PC-3 (cell line): ENCODE results near the gene SLCO3A1. TPM values are rescaled to one million over a fixed set of nuclear protein-coding genes. Genes with fewer than 3 reads are reported as not detected.
"Not testable (repeated sequence)": the region's sequence is repeated elsewhere in the genome, so short reads cannot be mapped to it uniquely, and the experiment has no call there.

Experiments used
- ATAC-seq: fragments of 200-7000 bp; cut with Tn5 transposase; 2 replicates; pipeline ENCODE4 v1.9.1; 2020; ENCODE audit warnings: mild to moderate bottlenecking, moderate library complexity
- BruUV-seq: library from RNA; stranded (reverse); fragments of 400-500 nt; replicated peaks from 2 replicates; lab custom pipeline; 2021; lab: Mats Ljungman, UMichigan
- CTCF ChIA-PET: fragments of 300-600 bp; sonication (Branson Sonifier 250); formaldehyde crosslinking; loops from one replicate; lab custom pipeline; 2022; ENCODE audit warnings: antibody characterized with exemption; lab: Charles Lee
- POLR2A ChIA-PET: fragments of 300-600 bp; sonication (Branson Sonifier 250); formaldehyde crosslinking; loops from one replicate; lab custom pipeline; 2022; ENCODE audit warnings: antibody characterized with exemption; ENCODE audit not compliant: unreplicated experiment; lab: Charles Lee
- DNase-seq: peaks from one replicate; pipeline ENCODE4 v3.0.0-alpha.2; 2015
- H2AFZ ChIP-seq: fragments of 300-600 bp; sonication (generic); 2 replicates; pipeline ENCODE4 v1.6.0; 2016; ENCODE audit warnings: antibody characterized with exemption, low read length
- H3F3A ChIP-seq: fragments of 300-600 bp; sonication (generic); one replicate; pipeline ENCODE4 v1.6.0; 2017; ENCODE audit warnings: antibody characterized with exemption, low read length, control low read depth, mild to moderate bottlenecking; ENCODE audit not compliant: unreplicated experiment
- H3K27ac ChIP-seq: fragments of 300-600 bp; sonication (generic); 2 replicates; pipeline ENCODE4 v1.5.1; 2016; ENCODE audit warnings: mild to moderate bottlenecking, low read length
- H3K27me3 ChIP-seq: fragments of 300-600 bp; sonication (generic); 2 replicates; pipeline ENCODE4 v1.6.1; 2016; ENCODE audit warnings: low read length, mixed read lengths
- H3K36me3 ChIP-seq: fragments of 300-600 bp; sonication (generic); 2 replicates; pipeline ENCODE4 v1.6.1; 2016; ENCODE audit warnings: low read depth, mixed run types, low read length, mixed read lengths
- H3K4me1 ChIP-seq: fragments of 300-600 bp; sonication (generic); 2 replicates; pipeline ENCODE4 v1.5.1; 2016; ENCODE audit warnings: low read length; ENCODE audit not compliant: insufficient read depth
- H3K4me2 ChIP-seq: fragments of 300-600 bp; sonication (generic); 2 replicates; pipeline ENCODE4 v1.6.0; 2016; ENCODE audit warnings: low read length
- H3K4me3 ChIP-seq: fragments of 300-600 bp; sonication (generic); 2 replicates; pipeline ENCODE4 v1.5.1; 2016; ENCODE audit warnings: mild to moderate bottlenecking, low read length, mixed read lengths
- H3K79me2 ChIP-seq: fragments of 300-600 bp; sonication (generic); 2 replicates; pipeline ENCODE4 v1.6.1; 2017; ENCODE audit warnings: low read length, mixed read lengths
- H3K9ac ChIP-seq: fragments of 300-600 bp; sonication (generic); 2 replicates; pipeline ENCODE4 v1.6.0; 2016; ENCODE audit warnings: mild to moderate bottlenecking, low read length
- H3K9me2 ChIP-seq: fragments of 300-600 bp; sonication (generic); replicated peaks from 2 replicates; pipeline ENCODE4 v1.6.1; 2016; ENCODE audit warnings: mixed run types, low read length, mixed read lengths
- H3K9me3 ChIP-seq: fragments of 300-600 bp; sonication (generic); 2 replicates; pipeline ENCODE4 v1.6.1; 2016; ENCODE audit warnings: low read length, mixed read lengths
- H4K20me1 ChIP-seq: fragments of 300-600 bp; sonication (generic); 2 replicates; pipeline ENCODE4 v1.6.1; 2016; ENCODE audit warnings: low read length, mixed read lengths
- CTCF ChIP-seq: fragments of 300-600 bp; sonication (generic); conservative IDR thresholded peaks from 2 replicates; pipeline ENCODE4 v1.5.1; 2017; ENCODE audit warnings: antibody characterized with exemption, low read depth, mild to moderate bottlenecking, low read length
- EZH2 ChIP-seq: fragments of 300-600 bp; sonication (generic); IDR thresholded peaks from one replicate; pipeline ENCODE4 v1.6.1; 2017; ENCODE audit warnings: antibody characterized with exemption, mild to moderate bottlenecking, low read length; ENCODE audit not compliant: unreplicated experiment
- EZH2phosphoT487 ChIP-seq: fragments of 300-600 bp; sonication (generic); IDR thresholded peaks from 2 replicates; pipeline ENCODE4 v1.6.1; 2018; ENCODE audit warnings: mild to moderate bottlenecking, antibody characterized with exemption, low read length, borderline replicate concordance
- intact Hi-C: fragments of 100-400 bp; cut with micrococcal nuclease; formaldehyde crosslinking; loops from 2 replicates; pipeline ENCODE4 v1.9.0; 2023
- total RNA-seq: library from RNA; depleted of rRNA; stranded (reverse); fragments of >200 nt; gene quantifications from 2 replicates; pipeline ENCODE4 v1.2.3, GENCODE V29; 2014

Gene SLCO3A1
- total RNA-seq, 1 experiment from 2014 or later, result 0.07 TPM

DNA sequence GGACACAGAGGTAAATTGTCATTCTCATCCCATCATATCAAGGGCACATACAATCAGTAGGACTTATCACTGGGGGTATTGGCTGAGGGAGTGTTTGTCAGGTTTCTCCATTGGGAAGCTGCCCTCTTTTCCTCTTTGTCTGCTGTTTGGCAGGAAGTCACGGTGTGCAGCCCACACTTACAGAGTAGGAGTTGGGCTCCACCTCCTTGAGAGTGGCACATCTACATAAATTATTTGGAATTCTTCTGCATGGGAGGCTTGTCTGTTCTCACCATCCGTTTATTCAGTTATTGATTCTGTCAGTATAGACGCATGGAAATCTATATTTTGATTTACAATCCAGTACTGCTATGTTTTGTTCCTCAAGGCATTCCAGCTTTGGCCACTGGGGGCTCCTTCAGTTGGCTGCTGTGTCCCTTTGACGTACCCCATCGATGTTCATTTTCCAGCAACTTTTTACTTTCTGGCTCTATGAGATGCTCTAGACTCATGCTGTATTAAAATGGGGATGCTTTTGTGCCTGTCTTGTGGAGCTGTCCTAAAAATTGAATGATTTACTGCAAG is 200.3 kb downstream of the SLCO3A1 start:
- no peaks in the 10 kb centered on the region for H3K79me2 ChIP-seq
- no peaks in the 10 kb centered on the region for H4K20me1 ChIP-seq
- no peak overlapping the region for H2AFZ ChIP-seq
- no peak for ATAC-seq
- no peak for TF ChIP-seq EZH2phosphoT487
- TF ChIP-seq EZH2, result no peak
- TF ChIP-seq CTCF, result peak; percentile 50
- H3K9me2 ChIP-seq, result no peaks in the 10 kb centered on the region
- intact Hi-C loops, result no loop called here
- H3K4me2 ChIP-seq, result no peak overlapping the region
- no peaks in the 10 kb centered on the region for H3F3A ChIP-seq
- H3K4me3 ChIP-seq, result no peak overlapping the region
- ChIA-PET POLR2A (no interaction called here), CTCF (interaction anchor here (0.5 kb wide), 1 partner anchor 30 kb away, joined by 3 read pairs; no protein-coding TSS in a partner anchor)
- BruUV-seq, result no TSS peak
- no peak for DNase-seq
- no peaks in the 10 kb centered on the region for H3K4me1 ChIP-seq
- no peak overlapping the region for H3K27ac ChIP-seq
- H3K9me3 ChIP-seq, result no peaks in the 10 kb centered on the region
- H3K36me3 ChIP-seq, result no peaks in the 10 kb centered on the region
- H3K27me3 ChIP-seq, result peaks cover 23% of the 10 kb centered on the region
- no peak overlapping the region for H3K9ac ChIP-seq

GRCh38 chr15:92056875-92057274 is 203.4 kb downstream of the SLCO3A1 start:
- POLR2A ChIA-PET, result no interaction called here
- no TSS peak for BruUV-seq
- no peak for ATAC-seq
- TF ChIP-seq EZH2 (no peak), CTCF (no peak), EZH2phosphoT487 (no peak)
- no peaks in the 10 kb centered on the region for H3K4me1 ChIP-seq
- H4K20me1 ChIP-seq, result no peaks in the 10 kb centered on the region
- H3K79me2 ChIP-seq, result no peaks in the 10 kb centered on the region
- no peak overlapping the region for H3K4me3 ChIP-seq
- no peaks in the 10 kb centered on the region for H3K36me3 ChIP-seq
- H3K9ac ChIP-seq, result no peak overlapping the region
- H3K9me3 ChIP-seq, result no peaks in the 10 kb centered on the region
- H3F3A ChIP-seq, result no peaks in the 10 kb centered on the region
- H3K27ac ChIP-seq, result no peak overlapping the region
- CTCF ChIA-PET, result no interaction called here
- no peaks in the 10 kb centered on the region for H3K9me2 ChIP-seq
- no peak overlapping the region for H2AFZ ChIP-seq
- H3K4me2 ChIP-seq, result no peak overlapping the region
- no peak for DNase-seq
- intact Hi-C loops, result no loop called here
- peaks cover 36% of the 10 kb centered on the region for H3K27me3 ChIP-seq

DNA sequence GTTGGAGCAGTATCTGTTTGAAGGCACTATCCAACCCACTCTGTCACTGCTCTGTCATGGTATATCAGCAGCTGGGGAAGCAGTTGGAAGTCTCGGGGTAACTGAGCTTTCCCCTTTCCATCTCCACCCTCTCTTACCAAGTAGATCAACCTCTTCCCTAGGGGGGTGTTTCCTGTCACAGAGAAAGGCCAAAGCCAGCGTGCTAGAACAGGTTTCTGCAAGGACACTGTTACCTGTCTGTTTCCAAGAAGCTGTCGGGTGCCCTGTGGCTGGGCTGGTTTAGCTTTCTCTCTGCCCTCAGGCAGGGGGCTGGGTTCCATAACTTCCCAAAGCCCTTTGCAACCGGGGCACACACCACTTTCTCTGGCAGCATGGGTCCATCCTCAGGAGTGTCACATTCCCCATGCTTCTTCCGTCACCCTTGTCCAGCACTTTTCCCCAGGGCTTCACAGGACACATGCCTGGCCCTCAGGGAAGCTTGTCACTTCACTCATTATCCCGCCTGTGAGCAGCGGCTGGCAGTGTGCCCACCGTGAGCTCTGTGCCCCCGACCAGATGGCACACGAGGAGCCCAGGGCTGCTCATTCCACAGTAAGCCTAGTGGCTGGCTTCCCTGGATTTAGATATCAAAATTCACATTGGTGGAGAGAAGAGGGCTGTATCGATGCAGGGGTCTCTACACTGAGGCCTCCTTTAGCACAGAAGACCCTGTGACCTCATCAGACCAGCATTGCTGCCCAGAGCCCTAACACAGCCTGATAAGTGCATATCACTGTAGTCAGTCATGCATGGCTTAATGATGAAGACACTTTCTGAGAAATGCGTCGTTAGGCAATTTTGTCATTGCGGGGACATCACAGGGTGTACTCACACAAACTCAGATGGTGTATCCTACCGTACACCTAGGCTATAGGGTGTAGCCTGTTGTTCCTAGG is 205.8 kb downstream of the SLCO3A1 start:
- POLR2A ChIA-PET, result no interaction called here
- Histone ChIP-seq H3K79me2 (no peaks in the 10 kb centered on the region), H3K9me3 (no peaks in the 10 kb centered on the region), H4K20me1 (no peaks in the 10 kb centered on the region), H2AFZ (no peak overlapping the region), H3K4me3 (no peak overlapping the region), H3K27ac (no peak overlapping the region), H3K36me3 (no peaks in the 10 kb centered on the region), H3K4me2 (no peak overlapping the region), H3K9ac (no peak overlapping the region), H3K27me3 (peaks cover 45% of the 10 kb centered on the region), H3F3A (no peaks in the 10 kb centered on the region), H3K4me1 (no peaks in the 10 kb centered on the region), H3K9me2 (no peaks in the 10 kb centered on the region)
- intact Hi-C loops, result no loop called here
- no peak for ATAC-seq
- DNase-seq, result no peak
- no peak for TF ChIP-seq EZH2phosphoT487
- TF ChIP-seq CTCF, result no peak
- CTCF ChIA-PET, result no interaction called here
- BruUV-seq, result no TSS peak

DNA sequence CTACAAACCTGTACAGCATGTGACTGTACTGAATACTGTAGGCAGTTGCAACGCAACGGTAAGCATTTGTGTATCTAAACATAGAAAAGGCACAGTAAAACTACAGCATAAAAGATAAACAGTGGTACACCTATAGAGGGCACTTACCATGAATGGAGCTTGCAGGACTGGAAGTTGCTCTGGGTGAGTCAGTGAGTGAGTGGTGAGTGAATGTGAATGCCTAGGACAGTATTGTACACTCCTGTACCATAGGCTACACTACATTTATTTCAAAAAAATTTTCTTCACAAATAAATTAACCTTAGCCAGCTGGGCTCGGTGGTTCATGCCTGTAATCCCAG is 206.4 kb downstream of the SLCO3A1 start:
- BruUV-seq, H3K4me2 ChIP-seq, H3K9me2 ChIP-seq, DNase-seq, H3K27ac ChIP-seq, POLR2A ChIA-PET, H4K20me1 ChIP-seq, H3K4me1 ChIP-seq, intact Hi-C loops, H3K9ac ChIP-seq, H3K9me3 ChIP-seq, CTCF ChIA-PET, H3K79me2 ChIP-seq, ATAC-seq, H3K36me3 ChIP-seq, H3K4me3 ChIP-seq, H2AFZ ChIP-seq, H3F3A ChIP-seq: not testable (repeated sequence)
- H3K27me3 ChIP-seq, result peaks cover 45% of the 10 kb centered on the region
